Adipocyte (in vitro differentiated cells): ENCODE data around the gene POLR1A.
A peak's percentile ranks its signal among the peaks of the same experiment; 100 is the strongest.

Experiments
- DNase-seq: peaks from one replicate; pipeline ENCODE4 v3.0.0-alpha.2; 2015; ENCODE audit warnings: low read depth
- H3K27me3 ChIP-seq: replicated peaks from 2 replicates; pipeline ENCODE4 v1.7.0; 2013; ENCODE audit warnings: mild to moderate bottlenecking, low read length, moderate library complexity; ENCODE audit not compliant: control insufficient read depth, insufficient read depth
- H3K36me3 ChIP-seq: 2 replicates; pipeline ENCODE4 v1.7.0; 2013; ENCODE audit warnings: low read length, mild to moderate bottlenecking, moderate library complexity; ENCODE audit not compliant: control insufficient read depth, insufficient read depth, severe bottlenecking
- H3K4me1 ChIP-seq: 2 replicates; pipeline ENCODE4 v1.7.0; 2013; ENCODE audit warnings: mild to moderate bottlenecking, low read length, moderate library complexity; ENCODE audit not compliant: control insufficient read depth, insufficient read depth
- H3K4me3 ChIP-seq: 2 replicates; pipeline ENCODE4 v1.7.0; 2013; ENCODE audit warnings: mild to moderate bottlenecking, low read length, moderate library complexity
- H3K9ac ChIP-seq: 2 replicates; pipeline ENCODE4 v1.7.0; 2013; ENCODE audit warnings: mild to moderate bottlenecking, low read length, moderate library complexity
- H3K9me3 ChIP-seq: 2 replicates; pipeline ENCODE4 v1.7.0; 2013; ENCODE audit warnings: mild to moderate bottlenecking, low read length, moderate library complexity; ENCODE audit not compliant: control insufficient read depth

Gene POLR1A

GRCh38 chr2:86015006-86015405 lies 90.7 kb downstream of the POLR1A start:
- no peak overlapping the region for H3K4me3 ChIP-seq
- no peak overlapping the region for H3K9ac ChIP-seq
- no peaks in the 10 kb centered on the region for H3K4me1 ChIP-seq
- H3K9me3 ChIP-seq, result peaks cover 18% of the 10 kb centered on the region
- no peaks in the 10 kb centered on the region for H3K27me3 ChIP-seq
- H3K36me3 ChIP-seq, result no peaks in the 10 kb centered on the region
- DNase-seq, result no peak

- H3K4me1 ChIP-seq, result no peaks in the 10 kb centered on the region
- H3K27me3 ChIP-seq, result no peaks in the 10 kb centered on the region
- no peak overlapping the region for H3K4me3 ChIP-seq
- H3K9ac ChIP-seq, result no peak overlapping the region
- H3K9me3 ChIP-seq, result peaks cover 18% of the 10 kb centered on the region
- no peaks in the 10 kb centered on the region for H3K36me3 ChIP-seq
- DNase-seq, result no peak
Observed at GRCh38 chr2:86014493-86014892, 91.2 kb downstream of the POLR1A start.

- no peak overlapping the region for H3K9ac ChIP-seq
- DNase-seq, result no peak
- H3K9me3 ChIP-seq, result peaks cover 18% of the 10 kb centered on the region
- no peaks in the 10 kb centered on the region for H3K4me1 ChIP-seq
- H3K4me3 ChIP-seq, result no peak overlapping the region
- H3K36me3 ChIP-seq, result no peaks in the 10 kb centered on the region
- no peaks in the 10 kb centered on the region for H3K27me3 ChIP-seq
Observed at GRCh38 chr2:86012007-86012712, 93.5 kb downstream of the POLR1A start.

- no peak for DNase-seq
- Histone ChIP-seq H3K27me3 (no peaks in the 10 kb centered on the region), H3K4me1 (no peaks in the 10 kb centered on the region), H3K36me3 (no peaks in the 10 kb centered on the region), H3K4me3 (no peak overlapping the region), H3K9ac (no peak overlapping the region), H3K9me3 (peaks cover 22% of the 10 kb centered on the region)
Observed at GRCh38 chr2:86011449-86011941, 94.2 kb downstream of the POLR1A start.

GRCh38 chr2:86010083-86010482 lies 95.6 kb downstream of the POLR1A start:
- Histone ChIP-seq H3K9ac (no peak overlapping the region), H3K4me3 (no peak overlapping the region), H3K9me3 (peaks cover 27% of the 10 kb centered on the region), H3K27me3 (no peaks in the 10 kb centered on the region), H3K36me3 (no peaks in the 10 kb centered on the region), H3K4me1 (no peaks in the 10 kb centered on the region)
- DNase-seq, result no peak

GRCh38 chr2:86006524-86006923 lies 99.2 kb downstream of the POLR1A start:
- Histone ChIP-seq H3K9ac (no peak overlapping the region), H3K9me3 (peaks cover 16% of the 10 kb centered on the region)

GRCh38 chr2:86003967-86004366 lies 101.7 kb downstream of the POLR1A start:
- H3K36me3 ChIP-seq, result no peaks in the 10 kb centered on the region
- H3K4me1 ChIP-seq, result peaks cover 22% of the 10 kb centered on the region
- DNase-seq, result no peak
- no peak overlapping the region for H3K4me3 ChIP-seq
- peaks cover 16% of the 10 kb centered on the region for H3K9me3 ChIP-seq
- no peak overlapping the region for H3K9ac ChIP-seq
- no peaks in the 10 kb centered on the region for H3K27me3 ChIP-seq

More at GRCh38 chr2:86006524-86006923, 99.2 kb downstream of the POLR1A start:
- Histone ChIP-seq H3K36me3 (no peaks in the 10 kb centered on the region), H3K4me3 (no peak overlapping the region), H3K4me1 (no peaks in the 10 kb centered on the region), H3K27me3 (no peaks in the 10 kb centered on the region)
- DNase-seq, result no peak

GRCh38 chr2:86003104-86003503 lies 102.6 kb downstream of the POLR1A start:
- no peak for DNase-seq
- Histone ChIP-seq H3K36me3 (no peaks in the 10 kb centered on the region), H3K9ac (no peak overlapping the region)

GRCh38 chr2:86002375-86002774 lies 103.3 kb downstream of the POLR1A start:
- no peaks in the 10 kb centered on the region for H3K36me3 ChIP-seq
- H3K4me3 ChIP-seq, result no peak overlapping the region

More at GRCh38 chr2:86003104-86003503, 102.6 kb downstream of the POLR1A start:
- Histone ChIP-seq H3K4me1 (peaks cover 31% of the 10 kb centered on the region), H3K4me3 (no peak overlapping the region), H3K27me3 (no peaks in the 10 kb centered on the region), H3K9me3 (peaks cover 16% of the 10 kb centered on the region)

GRCh38 chr2:86001326-86001725 lies 104.4 kb downstream of the POLR1A start:
- DNase-seq, result no peak
- H3K9me3 ChIP-seq, result peaks cover 10% of the 10 kb centered on the region
- H3K9ac ChIP-seq, result no peak overlapping the region
- no peaks in the 10 kb centered on the region for H3K36me3 ChIP-seq
- no peaks in the 10 kb centered on the region for H3K27me3 ChIP-seq
- H3K4me3 ChIP-seq, result no peak overlapping the region
- peaks cover 48% of the 10 kb centered on the region for H3K4me1 ChIP-seq

More at GRCh38 chr2:86002375-86002774, 103.3 kb downstream of the POLR1A start:
- Histone ChIP-seq H3K9ac (no peak overlapping the region), H3K9me3 (peaks cover 16% of the 10 kb centered on the region), H3K4me1 (peaks cover 38% of the 10 kb centered on the region), H3K27me3 (no peaks in the 10 kb centered on the region)
- DNase-seq, result no peak

GRCh38 chr2:86000938-86001312 lies 104.8 kb downstream of the POLR1A start:
- DNase-seq, result no peak
- Histone ChIP-seq H3K9me3 (peaks cover 7% of the 10 kb centered on the region), H3K4me1 (peaks cover 50% of the 10 kb centered on the region), H3K27me3 (no peaks in the 10 kb centered on the region), H3K9ac (no peak overlapping the region), H3K36me3 (no peaks in the 10 kb centered on the region), H3K4me3 (peak overlapping the region; percentile 25)
